HG03135 (cell line): ENCODE measurements around the gene TMTC2.

Experiments used
- ATAC-seq: cut with Tn5 transposase; IDR thresholded peaks from one replicate; pipeline ENCODE4 v1.9.1; 2021; ENCODE audit warnings: mild to moderate bottlenecking, moderate library complexity; ENCODE audit not compliant: unreplicated experiment

Gene TMTC2

DNA sequence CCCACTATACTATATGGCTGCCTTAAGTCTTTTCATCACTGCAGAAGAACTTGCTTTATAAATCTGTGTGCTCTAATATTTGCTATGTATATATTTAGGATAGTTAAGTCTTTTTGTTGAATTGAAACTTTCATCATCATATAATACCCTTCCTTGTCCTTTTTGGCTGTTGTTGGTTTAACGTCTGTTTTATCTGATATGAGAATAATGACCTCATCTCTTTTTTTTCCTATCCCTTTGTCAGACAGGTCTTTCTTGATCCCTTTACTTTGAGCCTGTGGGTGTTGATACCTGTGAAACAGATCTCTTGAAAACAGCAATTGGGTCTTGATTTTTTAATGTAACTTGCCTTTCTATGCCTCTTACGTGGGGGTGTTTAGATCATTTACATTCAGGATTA is 316.3 kb downstream of the TMTC2 start:
- no peak for ATAC-seq

DNA sequence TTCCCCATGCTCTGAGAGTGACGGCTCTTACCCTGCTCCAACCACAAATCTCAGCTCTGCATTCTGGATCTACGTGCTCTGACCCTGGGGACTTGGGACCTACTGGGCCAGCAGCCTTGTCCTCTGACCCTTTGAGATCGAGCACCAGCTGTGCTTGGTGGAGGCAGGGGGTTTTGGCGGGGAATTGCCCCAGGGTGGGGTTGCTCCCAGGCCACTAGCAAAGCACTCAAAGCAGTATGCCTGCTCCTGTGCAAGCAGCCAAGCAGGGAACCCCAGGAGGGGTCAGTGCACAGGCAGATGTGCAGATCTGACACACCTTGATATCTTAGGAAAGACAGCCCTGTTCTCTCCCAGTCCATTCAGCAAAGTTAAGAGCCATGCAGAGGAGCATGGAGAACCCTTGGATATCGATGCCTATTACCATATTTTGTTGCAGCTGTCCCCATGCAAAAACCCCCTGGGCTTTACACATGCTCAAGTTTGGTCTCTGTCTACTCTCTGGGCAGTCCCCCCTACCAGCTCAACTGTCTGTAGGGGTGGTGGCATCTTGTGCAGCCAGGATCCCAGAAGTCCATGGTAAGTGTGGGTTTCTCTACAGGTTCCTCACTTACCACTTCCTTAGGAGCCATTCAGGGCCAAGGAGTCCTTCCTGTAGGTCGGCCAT is 319.0 kb downstream of the TMTC2 start:
- no peak for ATAC-seq

DNA sequence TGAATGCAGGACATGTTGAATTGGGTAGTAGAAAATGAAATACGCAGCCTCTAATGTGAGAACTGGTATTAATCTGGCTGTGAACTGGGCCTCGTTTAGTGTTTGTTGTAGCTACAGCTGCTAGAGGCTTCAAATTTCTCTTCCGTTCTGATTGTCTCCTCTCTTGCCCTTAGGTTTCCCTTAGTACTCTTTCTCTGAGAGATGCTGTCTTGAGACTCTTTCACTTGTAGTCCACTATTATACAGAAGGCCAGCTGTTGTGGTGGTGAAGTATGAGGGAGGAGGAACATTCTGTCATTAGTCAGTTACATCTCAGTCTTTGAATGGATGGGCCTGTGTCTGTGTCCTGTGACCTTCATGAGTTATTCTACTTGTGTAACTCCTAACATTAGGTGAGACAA is 322.0 kb downstream of the TMTC2 start:
- ATAC-seq, result no peak

DNA sequence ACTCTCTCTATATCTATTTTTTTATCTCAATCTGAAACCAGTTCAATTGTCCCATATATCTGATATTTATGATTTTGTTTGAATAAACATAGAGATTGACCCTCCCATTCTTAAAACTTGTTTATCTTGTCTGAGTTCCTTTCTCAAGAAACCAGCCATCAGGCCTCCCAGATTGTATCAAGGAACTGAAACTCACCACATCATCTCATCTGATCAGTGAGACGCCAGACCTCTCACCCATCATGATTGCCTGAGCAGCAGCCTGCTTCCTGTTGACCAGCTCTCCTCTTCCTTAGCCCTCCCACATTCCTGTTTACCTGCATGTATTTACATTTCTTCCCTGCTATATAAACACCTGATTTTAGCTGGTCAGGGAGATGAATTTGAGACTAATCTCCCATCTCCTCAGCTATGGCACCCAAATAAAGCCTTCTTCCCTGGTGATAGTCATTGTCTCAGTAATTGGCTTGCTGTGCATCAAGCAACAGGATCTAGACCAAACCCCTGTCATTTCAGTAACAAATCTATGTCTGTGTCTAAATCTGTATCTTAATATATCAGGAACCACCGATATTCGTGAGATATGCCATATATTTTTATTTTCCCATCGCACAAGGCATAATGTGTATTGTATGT is 323.6 kb downstream of the TMTC2 start:
- ATAC-seq, result no peak

DNA sequence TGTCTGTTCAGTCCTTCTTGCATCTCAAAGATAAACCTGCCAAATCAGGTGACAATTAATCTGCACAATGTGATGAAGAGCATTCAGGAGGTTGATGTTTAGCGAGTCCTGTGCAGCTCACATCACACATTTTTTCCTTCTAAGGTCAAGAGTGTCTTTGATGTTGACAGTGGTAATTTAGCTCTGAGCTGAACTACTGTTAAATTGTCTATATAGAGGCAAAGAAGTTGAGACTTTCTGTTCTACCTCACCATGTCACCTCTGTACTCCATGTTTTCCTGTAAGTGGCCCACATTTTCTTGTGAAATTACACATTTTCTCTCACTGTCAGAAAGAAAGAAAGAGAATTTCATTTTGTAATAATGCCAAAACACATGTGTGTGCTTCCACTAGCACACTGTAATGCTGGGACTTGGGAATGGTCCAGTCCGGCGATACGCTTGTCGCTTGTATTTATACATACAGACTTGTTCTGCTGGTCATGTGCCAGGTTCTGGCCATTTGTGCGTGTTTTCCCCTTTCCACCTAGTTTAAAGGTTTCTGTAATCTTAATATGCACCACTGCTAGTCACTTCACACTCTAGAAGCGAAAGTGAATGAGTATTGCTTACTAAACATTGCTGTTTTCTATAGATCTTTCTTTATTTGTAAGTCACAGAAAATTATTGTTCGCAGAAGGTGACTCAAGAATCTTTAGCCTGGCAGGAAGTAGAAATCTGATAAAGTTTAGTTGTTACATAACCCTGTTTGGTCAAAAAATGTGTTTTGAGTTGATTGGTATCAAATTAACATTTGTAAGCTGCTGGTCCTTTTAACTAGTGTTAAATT is 328.9 kb downstream of the TMTC2 start:
- ATAC-seq, result no peak

DNA sequence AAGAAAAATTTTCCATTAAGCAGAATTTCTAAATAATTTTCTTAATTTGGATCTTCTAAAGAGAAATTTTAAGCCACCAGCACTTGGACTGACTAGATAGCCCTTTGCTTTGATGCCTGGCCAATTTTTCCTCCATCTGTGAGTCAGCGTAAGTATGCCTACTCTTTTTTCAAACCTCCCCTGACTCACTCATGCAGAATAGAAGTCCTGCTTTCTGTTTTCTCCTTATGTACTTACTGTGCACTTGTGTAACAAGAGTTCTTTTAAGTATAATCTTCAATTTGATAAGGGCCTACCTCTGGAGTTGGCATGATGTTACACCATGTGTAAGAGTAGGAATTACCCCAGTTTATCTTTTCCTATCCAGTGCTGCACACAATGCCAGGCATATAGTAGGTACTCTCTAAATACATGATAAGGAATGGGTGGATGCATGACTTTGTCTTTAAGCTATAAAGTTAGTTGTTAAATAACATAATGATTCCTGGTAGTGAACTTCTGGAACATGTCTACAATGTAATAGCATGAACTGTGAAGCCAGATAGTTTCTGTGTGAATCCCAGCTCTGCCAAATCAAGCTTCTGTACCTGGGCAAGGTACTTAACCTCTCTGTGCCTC is 329.6 kb downstream of the TMTC2 start:
- ATAC-seq, result no peak

DNA sequence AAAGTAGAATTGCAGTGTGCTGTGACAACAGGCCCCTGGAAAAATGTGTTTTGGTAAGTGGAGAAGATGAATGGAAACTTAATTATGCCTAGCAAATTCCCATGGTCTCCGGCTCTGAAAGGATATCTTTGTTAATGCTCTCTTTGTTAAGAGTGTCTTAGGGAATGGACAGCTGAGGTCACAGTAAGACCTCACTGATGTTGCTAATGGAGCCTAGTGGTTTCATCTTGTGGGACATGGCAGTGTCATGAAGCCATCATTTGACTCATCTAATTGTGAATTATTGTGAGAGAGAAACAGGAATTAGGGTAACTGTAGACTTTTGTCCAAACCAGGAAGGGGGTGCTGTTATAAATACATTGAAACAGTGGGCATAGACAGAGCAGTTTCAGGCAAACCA is 330.3 kb downstream of the TMTC2 start:
- no peak for ATAC-seq

DNA sequence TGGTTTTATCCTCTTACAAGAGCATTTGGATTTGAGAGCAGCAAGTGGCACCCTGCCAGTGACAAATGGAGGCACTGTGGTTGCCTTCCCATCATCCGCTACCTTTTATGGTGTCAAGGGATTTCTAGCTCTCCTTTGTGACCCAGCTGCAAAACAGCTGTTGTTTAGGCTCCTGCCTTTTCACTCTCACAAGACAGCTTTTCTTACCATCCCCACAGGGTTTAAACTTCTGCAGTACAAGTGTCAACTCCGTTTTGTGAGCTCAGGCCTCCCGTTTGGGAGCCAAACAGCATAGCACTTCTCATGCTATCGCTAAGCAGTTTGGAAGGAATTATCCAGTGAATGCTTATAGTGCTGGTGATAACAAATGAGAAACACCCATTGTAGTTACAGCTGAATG is 331.4 kb downstream of the TMTC2 start:
- no peak for ATAC-seq

DNA sequence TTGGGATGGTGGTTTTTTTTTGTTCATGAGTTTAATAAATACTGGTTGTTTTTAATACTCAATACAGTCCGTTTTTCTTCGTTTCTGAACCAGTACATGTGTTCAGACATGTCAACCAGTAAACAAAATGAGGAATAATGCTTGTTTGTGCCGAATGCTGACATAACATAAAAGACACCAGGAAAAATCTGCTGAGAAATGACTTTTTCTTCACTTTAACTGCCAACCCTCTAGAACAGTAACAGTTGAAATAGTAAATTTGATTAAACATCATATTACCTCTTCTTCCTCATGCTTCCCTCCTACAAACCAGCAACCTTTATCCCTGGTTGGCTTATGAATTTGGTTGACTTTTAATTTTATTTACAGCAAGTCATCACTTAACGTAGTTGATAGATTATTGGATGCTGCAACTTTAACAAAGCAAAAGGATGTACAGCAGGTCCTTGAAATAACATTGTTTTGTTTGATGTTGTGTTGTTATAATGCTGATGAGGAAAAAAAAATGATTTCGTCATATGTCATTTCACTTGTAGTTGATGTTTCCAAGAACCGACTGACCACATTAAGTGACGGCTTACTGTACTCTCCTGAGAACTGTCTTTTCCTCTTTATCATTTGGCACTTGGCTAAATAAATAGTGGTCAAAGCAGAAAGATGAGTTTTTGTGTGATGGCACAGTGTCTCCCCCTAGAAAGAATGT is 340.5 kb downstream of the TMTC2 start:
- ATAC-seq, result no peak

DNA sequence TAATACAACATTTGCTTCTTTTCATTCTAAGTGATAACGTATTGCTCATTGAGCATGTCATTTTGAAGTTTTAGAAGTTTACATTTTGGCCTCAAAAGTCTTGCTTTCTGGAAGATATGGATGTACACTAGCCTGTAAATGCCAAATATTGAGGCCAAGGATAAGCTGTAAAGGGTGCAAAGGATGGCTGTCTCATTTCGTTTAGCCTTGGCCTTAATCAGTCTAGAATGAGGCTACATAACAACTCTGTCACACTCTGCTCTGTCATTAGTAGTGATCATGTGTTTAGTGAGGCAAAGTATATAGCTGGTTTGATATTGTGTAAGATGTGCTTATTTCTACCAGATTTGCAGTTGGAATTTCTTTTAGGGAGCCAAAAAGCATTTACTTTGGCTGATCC is 344.5 kb downstream of the TMTC2 start:
- ATAC-seq, result no peak

DNA sequence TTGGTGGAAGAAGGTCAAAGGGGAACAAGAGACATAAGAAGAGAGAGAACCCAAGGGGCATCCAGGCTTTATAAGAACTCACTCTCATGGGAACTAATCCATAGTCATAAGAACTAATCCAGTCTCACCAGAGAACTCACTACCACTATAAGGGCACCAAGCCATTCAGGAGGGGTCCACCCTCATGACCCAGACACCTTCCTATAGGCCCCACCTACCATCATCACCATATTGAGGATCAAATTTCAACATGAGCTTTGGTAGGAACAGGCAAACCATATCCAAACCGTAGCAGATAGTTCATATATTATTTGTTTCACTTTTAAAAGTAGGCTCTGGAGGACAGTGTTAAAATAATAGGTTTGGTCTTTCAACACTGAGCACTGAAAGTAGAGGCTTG is 350.1 kb downstream of the TMTC2 start:
- no peak for ATAC-seq

DNA sequence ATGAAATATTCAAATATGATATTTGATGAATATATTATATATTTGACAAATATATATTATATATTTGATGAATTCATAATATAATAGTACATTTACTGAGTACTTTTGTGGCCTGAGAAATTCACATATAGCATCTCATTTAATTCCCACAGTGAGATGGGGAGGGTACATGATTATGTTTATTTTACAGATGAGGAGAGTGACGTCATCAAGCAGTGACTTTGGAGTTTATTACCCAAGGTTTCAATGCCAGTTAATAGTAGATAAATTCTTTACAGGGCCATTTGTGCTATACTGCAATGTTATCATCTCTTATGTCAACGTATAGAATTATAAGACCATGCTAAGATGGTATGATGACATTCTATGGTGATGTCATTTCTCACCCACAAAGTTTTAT is 352.7 kb downstream of the TMTC2 start:
- no peak for ATAC-seq

DNA sequence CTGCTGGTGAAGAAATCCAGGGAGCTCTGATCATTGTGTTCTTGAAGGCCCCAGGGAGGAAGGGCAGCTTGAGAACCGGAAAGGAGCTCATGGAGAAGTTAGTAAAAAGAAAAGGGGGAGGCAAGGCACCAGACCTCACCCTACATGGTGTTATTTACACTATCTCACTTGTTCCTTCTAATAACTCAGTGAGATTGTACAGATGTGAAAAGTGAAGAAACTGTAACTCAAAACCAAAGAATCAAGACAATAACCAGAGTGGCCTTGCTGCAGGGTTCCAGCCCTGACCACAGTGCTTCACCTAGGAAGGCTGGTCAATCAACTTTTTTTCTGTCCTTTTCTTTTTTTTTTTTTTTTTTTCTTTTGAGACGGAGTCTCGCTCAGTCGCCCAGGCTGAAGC is 353.6 kb downstream of the TMTC2 start:
- no peak for ATAC-seq

DNA sequence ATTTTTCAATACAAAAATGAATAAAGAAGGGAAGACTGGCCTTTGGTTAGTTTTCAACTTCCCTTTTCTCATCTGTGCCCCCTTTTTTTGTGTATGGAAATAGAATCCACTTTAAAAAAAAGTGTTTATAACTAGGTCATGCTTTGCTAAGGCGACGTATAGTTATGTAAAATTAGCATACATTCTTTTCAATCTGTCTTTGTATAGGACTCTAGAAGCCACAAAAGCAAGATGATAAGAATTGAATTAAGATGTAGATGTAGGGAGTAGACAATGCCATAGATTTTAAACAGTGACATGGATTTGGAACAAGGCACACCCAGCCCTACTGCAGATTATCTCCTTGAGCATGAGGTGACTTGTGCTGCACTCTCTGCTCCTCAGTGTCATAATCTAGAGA is 354.3 kb downstream of the TMTC2 start:
- no peak for ATAC-seq

DNA sequence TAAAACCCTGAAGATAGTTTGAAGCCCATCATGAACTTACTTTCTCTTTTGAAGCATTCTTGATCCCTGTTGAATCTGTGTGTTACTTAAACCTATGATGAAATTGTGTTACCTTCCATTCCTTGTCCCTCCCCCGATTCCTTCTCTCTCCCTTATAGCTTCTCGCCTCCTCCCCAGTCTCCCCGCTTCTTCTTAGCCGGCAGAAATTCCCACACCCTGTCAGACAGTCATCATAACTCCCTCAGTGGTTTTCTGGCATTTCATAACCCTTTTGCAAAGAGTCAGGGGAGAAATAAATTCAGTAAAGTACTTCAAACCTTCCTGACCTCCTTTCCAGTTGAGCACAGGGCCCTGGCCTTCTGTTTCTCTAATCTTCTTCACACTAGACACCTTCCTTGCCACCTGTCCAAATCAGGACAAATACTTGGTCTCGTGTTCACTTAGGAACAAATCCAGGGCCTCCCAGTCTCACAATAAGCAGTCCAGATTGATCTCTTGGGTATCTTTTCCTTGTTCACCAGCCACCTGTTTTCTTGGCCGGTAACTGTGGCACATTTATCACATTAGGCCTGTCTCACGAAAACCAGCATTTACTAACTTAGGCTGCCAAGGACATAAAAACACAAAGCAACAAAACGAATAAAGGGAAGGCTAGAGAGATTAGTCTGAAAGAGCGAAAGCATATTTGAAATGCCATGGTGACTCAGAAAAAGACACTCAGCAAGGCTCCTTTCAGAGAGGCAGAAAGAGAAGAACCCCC is 355.9 kb downstream of the TMTC2 start:
- ATAC-seq, result no peak

DNA sequence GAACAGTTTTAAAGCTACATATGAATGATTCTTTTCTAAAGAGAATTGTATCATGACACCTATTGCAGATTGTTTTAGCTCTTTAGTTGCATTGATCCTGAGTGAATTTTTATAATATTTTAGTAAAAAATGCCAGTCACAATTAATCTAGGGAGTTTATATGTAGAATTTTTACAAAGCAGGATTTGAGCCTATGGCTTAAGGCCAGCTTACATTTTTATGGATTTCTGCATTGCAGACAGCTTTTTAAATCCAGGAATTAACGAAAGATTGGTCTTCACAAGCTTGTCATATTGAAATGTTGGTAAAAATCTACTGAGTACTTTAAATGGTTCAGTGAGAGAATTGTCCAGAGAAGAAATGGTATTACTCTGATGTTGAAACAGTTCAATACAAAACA is 358.0 kb downstream of the TMTC2 start:
- ATAC-seq, result no peak

DNA sequence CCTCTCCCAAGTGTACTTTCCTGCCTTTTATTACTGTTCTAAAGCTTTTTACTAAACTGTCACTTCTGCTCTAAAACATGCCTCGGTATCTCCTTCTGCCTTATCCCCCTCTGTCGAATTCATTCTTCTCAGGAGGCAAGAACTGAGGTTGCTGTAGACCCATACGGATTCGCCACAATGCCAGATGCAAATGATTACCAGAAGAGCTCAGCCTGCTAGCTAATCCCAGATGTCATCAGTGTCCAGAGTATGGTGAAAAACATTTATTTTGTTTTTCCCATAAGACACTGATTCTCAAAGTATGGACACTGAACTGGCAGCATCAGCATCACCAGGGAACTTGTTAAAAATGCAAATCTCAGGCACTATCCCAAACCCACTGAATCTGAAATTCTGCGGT is 359.3 kb downstream of the TMTC2 start:
- no peak for ATAC-seq

DNA sequence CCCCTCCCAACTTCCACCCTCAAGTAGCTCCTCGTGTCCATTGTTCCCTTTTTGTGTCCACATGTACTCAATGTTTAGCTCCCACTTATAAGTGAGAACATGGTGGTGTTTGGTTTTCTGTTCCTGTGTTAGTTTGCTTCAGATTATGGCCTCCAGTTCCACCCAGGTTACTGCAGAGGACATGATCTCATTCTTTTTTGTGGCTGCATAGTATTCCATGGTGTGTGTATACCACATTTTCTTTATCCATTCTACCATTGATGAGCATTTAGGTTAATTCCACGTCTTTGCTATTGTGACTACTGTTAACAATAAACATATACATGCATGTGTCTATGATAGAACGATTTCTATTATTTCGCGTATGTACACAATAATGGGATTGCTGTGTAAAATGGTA is 362.6 kb downstream of the TMTC2 start:
- no peak for ATAC-seq

DNA sequence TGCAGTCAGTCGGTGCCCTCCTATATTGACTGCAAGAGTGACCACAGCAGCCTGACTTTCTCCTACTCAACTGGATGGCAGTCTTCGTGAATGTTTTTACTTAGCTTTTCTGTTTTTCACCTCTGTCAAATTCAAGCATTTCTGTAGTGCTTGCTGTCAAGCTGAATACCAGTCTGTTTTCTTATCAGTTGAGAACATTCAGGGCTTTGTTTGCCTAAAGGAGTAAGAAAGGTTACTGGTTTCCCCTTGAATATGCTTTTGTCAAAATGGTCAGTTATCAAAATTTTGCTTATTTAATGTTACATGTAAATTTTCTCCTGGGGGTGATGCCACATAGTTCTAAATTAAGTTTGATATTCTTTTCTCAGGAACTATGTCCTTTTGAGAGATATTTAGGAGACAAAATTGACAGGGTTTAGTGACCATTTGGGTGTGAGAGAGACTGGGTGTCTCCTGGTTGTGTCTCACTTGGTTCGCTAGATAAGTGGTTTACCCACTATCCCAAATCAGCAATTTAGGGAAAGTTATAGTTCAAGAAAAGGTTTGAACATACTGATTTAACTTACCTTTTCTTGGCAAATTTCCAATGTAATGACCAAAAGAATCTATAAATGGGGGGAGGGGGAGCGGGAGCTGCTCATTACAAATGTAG is 366.3 kb downstream of the TMTC2 start:
- ATAC-seq, result no peak

DNA sequence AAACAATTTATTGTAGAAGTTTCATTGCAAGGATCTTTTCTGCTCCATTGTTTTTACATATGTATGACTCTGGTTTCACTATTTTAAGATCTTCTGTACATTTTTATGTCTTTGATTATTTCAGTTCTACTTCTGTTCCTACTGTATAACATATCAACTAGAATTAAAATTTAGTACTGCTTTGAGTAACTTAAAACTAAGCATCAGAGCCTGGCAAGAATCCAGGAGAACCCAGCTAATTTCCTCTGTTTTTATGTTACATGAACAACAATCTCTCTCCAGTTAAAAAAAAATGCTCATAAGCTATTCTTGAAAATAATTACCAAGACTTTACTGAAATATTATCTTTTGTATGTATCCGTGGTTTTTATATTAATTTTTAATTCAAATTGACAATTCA is 370.7 kb downstream of the TMTC2 start:
- no peak for ATAC-seq
